Hindlimb muscle (tissue), 1 donor: Measurements from ENCODE around the gene ZNF521. TPM values are rescaled to one million over a fixed set of nuclear protein-coding genes. Genes with fewer than 3 reads are reported as not detected.

Source experiments
- DNase-seq: peaks from one replicate; pipeline ENCODE4 v3.0.0-alpha.2; 2013
- polyA plus RNA-seq: library from polyadenylated mRNA; unstranded; fragments of 120-200 nt; gene quantifications from one replicate; pipeline ENCODE4 v1.2.1, GENCODE V29; 2013; ENCODE audit not compliant: insufficient read length

Gene ZNF521
- polyA plus RNA-seq, 1 donor = 50.6 TPM

DNA sequence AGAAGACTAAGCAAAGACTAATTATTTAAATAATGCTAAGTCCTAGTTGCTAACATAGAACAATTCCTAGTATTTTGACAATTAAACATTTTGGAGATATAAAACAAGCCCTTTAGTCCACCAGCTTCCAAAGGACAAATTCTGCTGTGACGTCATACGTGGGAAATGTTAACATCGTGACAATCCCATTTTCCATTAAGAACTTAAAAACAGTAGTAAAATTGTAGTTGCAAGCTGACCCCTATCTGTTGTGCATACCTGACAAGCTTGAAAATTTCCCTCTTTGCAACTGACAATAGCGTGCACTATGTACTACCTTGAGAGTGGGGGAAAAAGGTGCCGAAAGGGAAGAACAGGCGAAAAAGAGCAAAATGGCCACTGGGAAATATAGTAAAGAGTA lies 279.8 kb downstream of the ZNF521 start:
- DNase-seq = no peak

- peak; percentile 67 for DNase-seq
Measured at GRCh38 chr18:25067275-25068025, 284.5 kb downstream of the ZNF521 start.

- no peak for DNase-seq
Measured at GRCh38 chr18:25066516-25066915, 285.4 kb downstream of the ZNF521 start.

- DNase-seq = no peak
Measured at GRCh38 chr18:25062720-25063119, 289.2 kb downstream of the ZNF521 start.

DNA sequence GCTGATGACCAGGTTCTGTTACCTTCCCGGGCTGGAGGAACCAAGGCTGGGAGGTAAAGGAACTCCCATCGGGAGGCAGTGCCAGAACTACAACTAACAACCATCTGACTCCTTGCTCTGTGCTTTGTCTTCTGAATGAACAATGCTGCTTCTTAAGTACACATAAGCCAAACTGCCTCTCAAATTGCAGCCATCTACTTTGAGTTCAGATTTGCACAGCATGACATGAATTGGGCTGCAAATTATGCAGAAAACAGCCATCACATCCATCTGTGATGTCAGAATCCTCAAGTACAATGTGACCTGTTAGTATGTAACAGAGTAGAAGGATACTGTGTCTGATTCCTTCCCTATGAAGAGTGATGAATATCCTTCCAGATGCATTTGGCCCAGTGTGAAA lies 290.6 kb downstream of the ZNF521 start:
- DNase-seq = no peak

- DNase-seq = no peak
Measured at GRCh38 chr18:25058521-25058920, 293.4 kb downstream of the ZNF521 start.

DNA sequence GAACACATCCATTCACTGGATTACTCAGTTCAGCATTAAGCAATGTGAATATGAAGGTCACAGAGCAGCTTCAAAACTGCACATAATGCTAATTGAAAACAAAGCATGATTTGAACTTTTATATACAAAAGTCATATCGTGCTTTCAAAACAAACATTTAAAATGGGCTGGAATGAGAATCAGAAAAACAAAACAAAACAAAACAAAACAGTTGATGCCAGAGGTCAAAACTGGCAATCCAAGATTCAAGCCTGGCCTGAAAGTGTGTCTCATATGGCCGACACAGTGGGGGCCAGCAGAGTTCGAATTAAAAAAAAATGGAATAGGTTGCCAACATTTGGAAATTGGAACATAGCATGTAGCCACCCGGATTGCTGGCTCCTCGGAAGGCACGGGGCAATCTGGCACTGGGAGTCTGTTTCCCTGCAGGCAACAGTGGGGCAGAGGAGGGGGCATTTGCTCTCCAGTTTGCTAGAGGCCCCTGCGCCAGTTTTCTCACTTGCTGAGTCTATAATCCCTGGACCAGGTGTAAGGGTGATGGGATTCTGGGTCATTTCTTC lies 294.4 kb downstream of the ZNF521 start:
- no peak for DNase-seq

DNA sequence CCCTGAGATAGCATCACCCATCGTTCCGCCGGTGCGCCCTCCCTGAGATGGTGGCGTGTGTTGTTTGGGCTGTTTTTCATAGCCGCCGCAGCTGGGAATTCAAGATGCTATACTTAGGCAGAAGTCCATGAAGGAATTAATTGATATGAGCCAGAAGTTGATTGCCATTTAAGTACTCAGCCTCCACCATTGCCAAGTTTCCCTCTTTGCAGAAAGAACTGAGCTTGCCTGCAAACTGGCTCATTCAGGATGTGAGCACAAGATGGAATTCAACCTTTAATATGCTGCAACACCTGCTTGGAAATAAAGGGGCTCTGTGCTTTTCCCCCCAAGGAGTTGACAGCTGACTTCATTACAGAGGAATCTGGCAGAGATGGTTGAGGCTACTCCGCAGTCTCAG lies 295.5 kb downstream of the ZNF521 start:
- DNase-seq = no peak

DNA sequence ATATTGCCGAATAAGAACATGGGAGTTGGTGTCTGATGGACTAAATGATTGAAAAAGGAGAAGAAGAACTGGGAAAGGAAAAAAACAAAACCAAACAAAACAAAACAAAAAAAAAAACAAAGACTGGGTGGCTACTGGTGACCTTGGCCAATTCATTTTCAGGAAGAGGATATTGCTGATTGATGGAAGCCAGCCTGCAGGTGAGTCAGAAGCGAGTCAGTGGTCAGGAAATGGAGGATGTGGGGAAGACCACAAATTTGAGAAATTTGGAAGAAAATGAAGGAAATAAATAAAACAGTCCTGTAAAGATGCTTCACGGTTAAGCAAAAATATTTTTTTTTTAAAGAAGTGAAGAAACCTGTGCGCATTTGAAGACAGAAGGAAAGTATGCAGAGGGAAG lies 296.9 kb downstream of the ZNF521 start:
- DNase-seq = no peak

DNA sequence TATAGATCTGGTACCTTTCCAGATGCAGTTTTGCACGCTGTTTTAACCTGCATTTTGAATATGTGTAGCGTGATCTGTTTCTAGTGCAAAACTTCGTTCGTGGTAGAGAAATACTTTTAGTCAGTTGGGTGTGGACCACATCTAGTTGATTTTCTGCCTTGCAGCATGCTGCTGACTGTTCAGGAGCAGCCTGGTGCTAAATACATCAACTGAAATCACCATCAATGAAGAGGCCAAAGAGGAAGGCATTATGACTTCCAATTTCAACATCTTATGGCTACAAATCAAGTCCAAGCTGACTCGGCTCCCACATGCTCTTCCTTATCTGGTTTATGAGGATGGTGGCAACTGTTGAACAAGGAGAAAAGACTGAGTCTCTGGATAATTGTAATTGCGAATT lies 298.5 kb downstream of the ZNF521 start:
- no peak for DNase-seq

DNA sequence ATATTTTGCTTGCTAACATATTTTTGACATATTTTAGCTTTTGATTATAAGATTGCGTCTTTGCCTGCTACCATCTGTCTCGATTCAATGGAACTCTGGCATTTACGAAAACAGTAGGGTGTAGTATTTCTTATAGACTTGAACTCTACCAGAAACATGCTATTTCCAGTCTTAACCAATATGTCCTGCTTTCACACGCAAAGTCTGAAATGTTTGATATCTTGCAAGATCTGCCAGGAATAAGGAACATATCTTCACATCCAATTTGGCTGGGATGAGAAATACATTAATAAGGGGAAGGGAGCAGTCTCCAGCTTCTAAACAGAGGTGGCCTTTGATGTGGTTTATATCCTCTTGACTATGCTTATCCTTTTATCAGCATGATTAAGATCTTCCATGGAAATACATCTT lies 299.4 kb downstream of the ZNF521 start:
- no peak for DNase-seq

DNA sequence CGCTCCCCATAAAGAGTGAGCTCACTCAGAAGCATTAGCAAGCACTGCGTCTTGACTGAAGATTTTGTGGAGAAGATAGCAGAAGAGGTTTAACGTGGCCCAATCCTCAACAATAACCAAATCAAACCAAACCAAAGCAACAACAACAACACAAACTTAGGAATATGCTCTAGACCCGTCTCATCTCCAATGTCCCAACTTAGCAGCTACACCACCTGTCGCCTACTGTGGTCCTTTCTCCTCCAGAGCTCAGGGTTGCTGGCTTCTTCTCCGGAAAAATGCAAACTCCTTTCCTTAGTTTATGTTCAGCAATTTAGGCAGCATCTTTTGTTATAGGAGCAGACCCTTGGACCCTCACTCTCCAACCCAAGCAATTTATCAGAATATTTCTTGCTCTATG lies 301.4 kb downstream of the ZNF521 start:
- DNase-seq = no peak

DNA sequence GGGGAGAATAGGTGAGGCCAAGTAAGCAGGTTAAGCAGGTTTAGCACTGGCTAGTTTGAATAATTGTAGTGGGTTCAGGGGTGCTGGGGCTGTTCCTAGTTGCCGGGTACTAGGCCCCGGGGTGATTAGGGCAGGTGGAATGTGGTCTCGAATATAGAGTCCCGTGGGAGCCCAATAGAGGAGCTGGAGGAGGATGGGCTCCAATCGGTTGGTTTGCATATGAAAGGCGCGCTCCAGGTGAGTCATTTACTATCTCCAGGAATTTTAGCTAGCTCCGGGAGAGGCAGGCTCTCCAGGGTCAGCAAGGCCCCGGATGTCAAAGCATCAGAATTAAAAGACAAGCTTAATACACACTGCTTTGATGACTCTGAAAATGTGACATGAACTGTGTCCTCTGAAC lies 304.0 kb downstream of the ZNF521 start:
- no peak for DNase-seq

DNA sequence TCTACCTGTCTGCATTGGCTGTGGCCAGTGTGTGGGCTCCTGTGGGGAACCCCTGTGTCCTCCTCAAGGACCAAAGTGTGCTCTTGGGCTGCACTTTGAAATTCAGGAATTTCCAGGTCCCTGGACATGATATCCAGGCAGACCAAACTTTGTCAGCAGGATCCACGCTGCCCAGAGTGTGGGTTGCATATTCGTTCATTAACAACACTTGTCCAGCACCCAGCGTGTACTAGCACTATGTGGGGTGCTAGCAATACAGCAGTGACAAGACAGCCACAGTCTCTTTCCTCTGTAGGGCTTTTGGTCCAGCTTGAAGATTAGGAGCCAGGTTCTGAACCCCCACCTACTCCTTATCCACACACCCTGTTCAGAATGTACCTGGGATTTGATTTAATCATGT lies 304.5 kb downstream of the ZNF521 start:
- no peak for DNase-seq

GRCh38 chr18:25044694-25045093 lies 307.3 kb downstream of the ZNF521 start:
- no peak for DNase-seq

DNA sequence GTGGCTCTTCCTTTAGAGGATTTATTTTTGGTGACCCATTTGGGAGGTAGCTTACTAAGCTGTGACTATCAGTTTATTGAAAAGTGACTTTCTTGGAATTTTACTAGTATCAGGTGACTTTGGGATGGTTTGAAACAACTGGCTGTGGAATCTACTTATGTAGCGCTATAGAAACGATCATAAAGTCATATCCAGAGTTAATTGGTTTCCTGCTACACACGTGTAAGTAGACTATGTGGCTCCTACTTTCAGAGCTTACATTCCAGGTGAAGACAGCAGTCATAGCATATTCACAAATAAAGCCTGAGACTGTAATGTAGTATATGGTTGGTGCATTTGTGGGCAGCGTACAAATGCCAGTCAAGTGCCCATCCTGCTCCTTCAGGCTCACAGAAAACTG lies 308.9 kb downstream of the ZNF521 start:
- no peak for DNase-seq

- no peak for DNase-seq
Measured at GRCh38 chr18:25042641-25043051, 309.3 kb downstream of the ZNF521 start.

- DNase-seq = no peak
Measured at GRCh38 chr18:25039781-25040180, 312.2 kb downstream of the ZNF521 start.

DNA sequence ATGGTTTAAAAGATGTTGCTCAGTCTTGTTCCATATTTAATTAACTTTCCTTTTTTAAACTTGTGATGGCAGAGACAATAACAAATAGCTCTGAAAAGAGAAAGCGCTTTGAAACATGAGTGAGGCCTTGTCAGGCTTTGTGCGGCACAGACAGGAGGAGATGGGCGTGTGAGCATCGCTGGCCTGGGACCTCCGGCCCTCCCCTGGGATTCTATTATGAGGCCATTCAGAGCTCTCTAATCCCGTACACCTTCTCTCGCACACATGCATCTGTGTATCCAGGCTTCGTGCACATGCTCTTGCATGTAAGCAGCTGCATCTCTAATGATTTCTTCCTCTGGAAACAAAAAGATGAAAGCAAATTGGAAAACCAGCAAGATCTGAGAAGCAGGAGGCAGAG lies 313.7 kb downstream of the ZNF521 start:
- no peak for DNase-seq

GRCh38 chr18:25033747-25034471 lies 318.1 kb downstream of the ZNF521 start:
- no peak for DNase-seq

DNA sequence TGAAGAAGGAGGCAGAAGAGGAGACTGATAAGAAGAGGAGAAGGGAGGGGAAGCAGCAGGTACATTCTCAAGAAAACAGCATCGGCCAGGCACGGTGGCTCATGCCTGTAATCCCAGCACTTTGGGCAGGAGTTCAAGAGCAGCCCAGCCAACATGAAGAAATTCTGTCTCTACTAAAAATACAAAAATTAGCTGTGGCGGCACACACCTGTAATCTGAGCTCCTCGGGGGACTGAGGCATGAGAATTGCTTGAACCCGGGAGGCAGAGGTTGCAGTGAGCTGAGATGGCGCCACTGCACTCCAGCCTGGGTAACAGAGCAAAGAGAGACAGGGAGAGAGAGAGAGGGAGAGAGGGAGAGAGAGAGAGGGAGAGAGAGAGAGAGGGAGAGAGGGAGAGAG lies 318.8 kb downstream of the ZNF521 start:
- peak; percentile 18 for DNase-seq

DNA sequence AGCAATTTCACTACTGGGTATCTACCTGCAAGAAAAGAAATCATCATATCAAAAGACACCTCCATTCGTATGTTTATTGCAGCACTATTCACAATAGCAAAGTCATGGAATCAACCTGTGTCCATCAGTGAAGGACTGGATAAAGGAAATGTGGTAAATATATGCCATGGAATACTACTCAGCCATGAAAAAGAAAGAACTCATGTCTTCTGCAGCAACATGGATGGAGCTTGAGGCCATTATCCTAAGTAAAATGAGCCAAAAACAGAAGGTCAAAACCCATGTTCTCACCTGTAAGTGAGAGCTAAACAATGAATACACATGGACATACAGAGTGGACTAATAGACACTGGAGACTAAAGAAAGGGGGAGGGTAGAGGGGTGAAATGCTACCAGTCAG lies 322.2 kb downstream of the ZNF521 start:
- no peak for DNase-seq

- DNase-seq = no peak
Measured at GRCh38 chr18:25019931-25020330, 332.0 kb downstream of the ZNF521 start.
